Fibroblast of mammary gland (primary cell): ENCODE data around the gene ALS2CL.
"Not testable (repeated sequence)": the region's sequence is repeated elsewhere in the genome, so short reads cannot be mapped to it uniquely, and the experiment has no call there.

Experiments
- DNase-seq: peaks from one replicate; pipeline ENCODE4 v3.0.0-alpha.2; 2010; ENCODE audit warnings: low read depth
- H3K4me3 ChIP-seq: 2 replicates; pipeline ENCODE4 v1.5.1; 2011; ENCODE audit warnings: low read depth, mild to moderate bottlenecking, low read length, moderate library complexity; ENCODE audit not compliant: control insufficient read depth
- CTCF ChIP-seq: conservative IDR thresholded peaks from 2 replicates; pipeline ENCODE4 v1.5.1; 2011; ENCODE audit warnings: low read depth, low read length, inconsistent platforms; ENCODE audit not compliant: control insufficient read depth, insufficient read depth

The ALS2CL gene

GRCh38 chr3:46693038-46693891, at the start of gene ALS2CL:
Gene ALS2CL, minus strand, starts transcription at chr3:46693679. Its CDS starts 4,239 bp downstream, at chr3:46689440.
- peak within 1 kb of the TSS; percentile 41 for H3K4me3 ChIP-seq
- DNase-seq: no peak
- TF ChIP-seq CTCF: no peak

- no peak for TF ChIP-seq CTCF
- no peak for DNase-seq
- no peak overlapping the region for H3K4me3 ChIP-seq
Measured at GRCh38 chr3:46742992-46743585, 49.6 kb upstream of the ALS2CL start.

GRCh38 chr3:46739565-46739964, 46.1 kb upstream of the ALS2CL start:
- not testable (repeated sequence) for H3K4me3 ChIP-seq, DNase-seq

GRCh38 chr3:46737329-46737731, 43.9 kb upstream of the ALS2CL start:
- H3K4me3 ChIP-seq: no peak overlapping the region
- DNase-seq: no peak
- no peak for TF ChIP-seq CTCF

- no peak for TF ChIP-seq CTCF
- DNase-seq: no peak
- no peak overlapping the region for H3K4me3 ChIP-seq
Measured at GRCh38 chr3:46736006-46736872, 42.8 kb upstream of the ALS2CL start.

- DNase-seq: no peak
- no peak overlapping the region for H3K4me3 ChIP-seq
- no peak for TF ChIP-seq CTCF
Measured at GRCh38 chr3:46734773-46735172, 41.3 kb upstream of the ALS2CL start.
